H1 (cell line): ENCODE data around the gene VAT1L. TPM values are rescaled to one million over a fixed set of nuclear protein-coding genes. Genes with fewer than 3 reads are reported as not detected.

Experiments used
- CTCF ChIA-PET: fragments of 300-600 bp; sonication (Branson Sonifier 250); formaldehyde crosslinking; loops from one replicate; lab custom pipeline; 2021; ENCODE audit not compliant: partially characterized antibody; lab: Charles Lee
- POLR2A ChIA-PET: fragments of 300-600 bp; sonication (Branson Sonifier 250); formaldehyde crosslinking; loops from one replicate; lab custom pipeline; 2021; ENCODE audit warnings: inconsistent platforms; ENCODE audit not compliant: partially characterized antibody; lab: Charles Lee
- DNase-seq, 2 experiments: peaks; one replicate each; pipeline versions ENCODE4 v3.0.0 to v3.0.0-alpha.2; 2010 to 2022; ENCODE audit warnings: low spot score in 2 of 2, low read depth in 1 of 2, mixed read lengths in 1 of 2
- FAIRE-seq: peaks from 2 replicates; lab custom pipeline; 2011; peaks lifted over from hg19 to GRCh38; lab: Jason Lieb, UNC
- H2AFZ ChIP-seq: 2 replicates; pipeline ENCODE4 v1.8.1; 2012; ENCODE audit warnings: low read length, inconsistent platforms
- H2AK5ac ChIP-seq: 2 replicates; pipeline ENCODE4 v1.6.1; 2013; ENCODE audit warnings: low read depth, low read length
- H2BK120ac ChIP-seq: replicated peaks from 2 replicates; pipeline ENCODE3; 2013; ENCODE audit warnings: low read depth, low read length, inconsistent platforms
- H2BK12ac ChIP-seq: 2 replicates; pipeline ENCODE4 v1.6.1; 2013; ENCODE audit warnings: low read depth, low read length
- H2BK15ac ChIP-seq: 2 replicates; pipeline ENCODE4 v1.6.1; 2013; ENCODE audit warnings: low read length
- H2BK20ac ChIP-seq: 2 replicates; pipeline ENCODE4 v1.6.1; 2013; ENCODE audit warnings: low read length
- H2BK5ac ChIP-seq: 2 replicates; pipeline ENCODE4 v1.6.1; 2013; ENCODE audit warnings: low read depth, low read length
- H3K14ac ChIP-seq: 2 replicates; pipeline ENCODE4 v1.6.1; 2013; ENCODE audit warnings: inconsistent platforms; ENCODE audit not compliant: insufficient read length
- H3K18ac ChIP-seq: 2 replicates; pipeline ENCODE4 v1.6.1; 2013; ENCODE audit warnings: low read length; ENCODE audit errors: extremely low read depth
- H3K23ac ChIP-seq: 2 replicates; pipeline ENCODE4 v1.6.1; 2013; ENCODE audit warnings: inconsistent platforms; ENCODE audit not compliant: insufficient read length
- H3K23me2 ChIP-seq: 2 replicates; pipeline ENCODE4 v1.6.1; 2013; ENCODE audit warnings: low read depth, low read length
- H3K27ac ChIP-seq: 2 replicates; pipeline ENCODE4 v1.6.1; 2011; ENCODE audit warnings: low read depth, low read length, inconsistent platforms
- H3K27me3 ChIP-seq, 4 experiments: replicated peaks in 1 of 4; 1 replicate in 1 of 4; 2 replicates in 3 of 4; pipeline versions ENCODE4 v1.6.1 to v1.8.1; 2011 to 2013; ENCODE audit warnings: low read length in 3 of 4, mild to moderate bottlenecking in 3 of 4, inconsistent platforms in 2 of 4, mixed read lengths in 2 of 4, moderate library complexity in 1 of 4; ENCODE audit not compliant: control insufficient read depth in 3 of 4, insufficient read depth in 3 of 4; ENCODE audit errors: extremely low read depth in 1 of 4
- H3K36me3 ChIP-seq, 4 experiments: 2 replicates each; pipeline versions ENCODE4 v1.6.1 to v1.8.1; 2011 to 2013; ENCODE audit warnings: mild to moderate bottlenecking in 4 of 4, low read length in 3 of 4, moderate library complexity in 2 of 4, control low read depth in 1 of 4, inconsistent platforms in 1 of 4; ENCODE audit not compliant: insufficient read depth in 4 of 4, control insufficient read depth in 2 of 4
- H3K4ac ChIP-seq: replicated peaks from 2 replicates; pipeline ENCODE3; 2013; ENCODE audit warnings: low read length, low read depth, mixed read lengths, inconsistent platforms; ENCODE audit not compliant: insufficient read length
- H3K4me1 ChIP-seq, 4 experiments: replicated peaks in 1 of 4; 1 replicate in 1 of 4; 2 replicates in 3 of 4; pipeline versions ENCODE4 v1.6.1 to v1.8.1; 2011 to 2013; ENCODE audit warnings: low read length in 3 of 4, inconsistent platforms in 2 of 4, mixed read lengths in 1 of 4; ENCODE audit not compliant: insufficient read depth in 4 of 4, control insufficient read depth in 3 of 4
- H3K4me2 ChIP-seq, 2 experiments: 2 replicates each; pipeline versions ENCODE4 v1.6.1 to v1.8.1; 2011 to 2013; ENCODE audit warnings: low read depth in 2 of 2, low read length in 2 of 2, control low read depth in 1 of 2, inconsistent platforms in 1 of 2, mild to moderate bottlenecking in 1 of 2; ENCODE audit not compliant: insufficient read depth in 1 of 2
- H3K4me3 ChIP-seq, 4 experiments: fragments of 200-600, 300-600 bp in 1 of 4; sonication (generic), shearing (Covaris generic), sonication (Bioruptor Twin) in 1 of 4; 2 replicates each; pipeline versions ENCODE4 v1.5.1 to v1.8.1; 2011 to 2016; ENCODE audit warnings: low read length in 4 of 4, low read depth in 3 of 4, control low read depth in 2 of 4, inconsistent platforms in 2 of 4, mild to moderate bottlenecking in 2 of 4, mixed read lengths in 1 of 4, moderate library complexity in 1 of 4; ENCODE audit not compliant: insufficient read depth in 2 of 4; ENCODE audit errors: extremely low read depth in 1 of 4
- H3K56ac ChIP-seq: replicated peaks from 2 replicates; pipeline ENCODE3; 2013; ENCODE audit warnings: low read depth, mild to moderate bottlenecking, mixed read lengths, low read length, inconsistent platforms; ENCODE audit not compliant: insufficient read length
- H3K79me1 ChIP-seq: 2 replicates; pipeline ENCODE4 v1.6.1; 2013; ENCODE audit warnings: low read depth, low read length, control low read depth
- H3K79me2 ChIP-seq, 2 experiments: 2 replicates each; pipeline versions ENCODE4 v1.6.1 to v1.8.1; 2012 to 2013; ENCODE audit warnings: low read length in 2 of 2, mild to moderate bottlenecking in 2 of 2, inconsistent platforms in 1 of 2; ENCODE audit not compliant: insufficient read depth in 2 of 2, control insufficient read depth in 1 of 2
- H3K9ac ChIP-seq, 4 experiments: replicated peaks in 1 of 4; 1 replicate in 1 of 4; 2 replicates in 3 of 4; pipeline versions ENCODE4 v1.6.1 to v1.8.1; 2011 to 2013; ENCODE audit warnings: low read depth in 3 of 4, low read length in 3 of 4, control low read depth in 2 of 4, mild to moderate bottlenecking in 2 of 4, moderate library complexity in 2 of 4, inconsistent platforms in 1 of 4; ENCODE audit errors: extremely low read depth in 1 of 4
- H3K9me3 ChIP-seq, 2 experiments: 2 replicates each; pipeline versions ENCODE4 v1.6.1 to v1.8.1; 2012 to 2013; ENCODE audit warnings: mild to moderate bottlenecking in 2 of 2, moderate library complexity in 2 of 2, control low read depth in 1 of 2, inconsistent platforms in 1 of 2, low read depth in 1 of 2, low read length in 1 of 2, mixed read lengths in 1 of 2; ENCODE audit not compliant: insufficient read depth in 2 of 2
- H4K20me1 ChIP-seq, 2 experiments: replicated peaks in 1 of 2; 2 replicates each; pipeline versions ENCODE3 to v1.8.1; 2011 to 2013; ENCODE audit warnings: inconsistent platforms in 2 of 2, low read length in 2 of 2, mild to moderate bottlenecking in 1 of 2; ENCODE audit not compliant: insufficient read depth in 2 of 2, control insufficient read depth in 1 of 2
- H4K5ac ChIP-seq: 2 replicates; pipeline ENCODE4 v1.6.1; 2013; ENCODE audit warnings: low read length, low read depth, mixed read lengths, inconsistent platforms; ENCODE audit not compliant: insufficient read length
- H4K8ac ChIP-seq: 2 replicates; pipeline ENCODE4 v1.8.0; 2013; ENCODE audit warnings: mild to moderate bottlenecking, moderate library complexity, low read length, inconsistent platforms; ENCODE audit not compliant: insufficient read depth; ENCODE audit errors: extremely low read depth
- H4K91ac ChIP-seq: replicated peaks from 2 replicates; pipeline ENCODE3; 2013; ENCODE audit warnings: low read length, mixed read lengths, inconsistent platforms; ENCODE audit not compliant: insufficient read length
- EGR1 ChIP-seq: IDR thresholded peaks from 2 replicates; pipeline ENCODE4 v1.6.1; 2011; ENCODE audit warnings: low read depth, low read length, borderline replicate concordance
- GABPA ChIP-seq: IDR thresholded peaks from 2 replicates; pipeline ENCODE4 v1.6.1; 2011; ENCODE audit warnings: mild to moderate bottlenecking, low read length, moderate library complexity, borderline replicate concordance; ENCODE audit not compliant: insufficient read depth
- HDAC2 ChIP-seq, 2 experiments: fragments of 300-600 bp in 1 of 2; sonication (generic) in 1 of 2; IDR thresholded peaks; 2 replicates each; pipeline ENCODE4 v1.6.1; 2011 to 2012; ENCODE audit warnings: low read depth in 2 of 2, low read length in 2 of 2, mild to moderate bottlenecking in 2 of 2, moderate library complexity in 2 of 2, borderline replicate concordance in 1 of 2, inconsistent platforms in 1 of 2
- POLR2AphosphoS5 ChIP-seq: IDR thresholded peaks from 2 replicates; pipeline ENCODE4 v1.6.1; 2011; ENCODE audit warnings: low read depth, low read length
- SP4 ChIP-seq: IDR thresholded peaks from 2 replicates; pipeline ENCODE4 v1.6.1; 2012; ENCODE audit warnings: low read length, inconsistent platforms
- TEAD4 ChIP-seq: IDR thresholded peaks from 2 replicates; pipeline ENCODE4 v1.6.1; 2012; ENCODE audit warnings: low read depth, low read length, inconsistent platforms, mixed read lengths
- WGBS, 2 experiments: shearing (Covaris generic) in 1 of 2; methylation state at CpG; one replicate each; pipeline versions ENCODE4 v1.1.6 to v1.1.7; 2013 to 2015; ENCODE audit warnings: low lambda C conversion rate in 2 of 2, mixed read lengths in 2 of 2, inconsistent platforms in 1 of 2, low coverage in 1 of 2, missing lambda C conversion rate in 1 of 2; ENCODE audit not compliant: insufficient replicate concordance in 2 of 2, insufficient coverage in 1 of 2, insufficient read length in 1 of 2; ENCODE audit errors: extremely low coverage in 1 of 2, missing lambda C conversion rate in 1 of 2; 5-methylcytosine and 5-hydroxymethylcytosine counted together
- polyA plus RNA-seq, 7 experiments: library from polyadenylated mRNA; depleted of rRNA in 3 of 7; stranded (reverse) in 5 of 7; unstranded in 2 of 7; fragments of >200 nt in 5 of 7; fragments of 200-250 nt in 2 of 7; gene quantifications; 1 replicate in 5 of 7; 2 replicates in 1 of 7; 4 replicates in 1 of 7; pipeline versions ENCODE4 v1.2.1 to v1.2.3, GENCODE V29; 2011 to 2013; ENCODE audit warnings: missing spikeins in 2 of 7, mixed read lengths in 2 of 7
- total RNA-seq: library from RNA; stranded (reverse); fragmentation: NEBNext Ultra II Directional; extraction: Animal tissue kit (Norgen Biotek cat#: 25700); gene quantifications from 2 replicates; pipeline ENCODE4 v1.2.1, GENCODE V29; 2021

VAT1L gene
- total and polyA plus RNA-seq, 2 of the 8 experiments (the other 6 are each of a cell fraction or from before 2014, with no cell fraction given): 46.3 to 48.2 TPM

- Histone ChIP-seq H3K23ac (no peak overlapping the region), H2BK120ac (no peak overlapping the region), H2BK12ac (no peak overlapping the region), H2BK5ac (no peak overlapping the region), H2AK5ac (no peak overlapping the region), H3K4me3 (no peak overlapping the region), H3K23me2 (no peaks in the 10 kb centered on the region), H3K27ac (no peak overlapping the region), H3K27me3 (no peaks in the 10 kb centered on the region), H2AFZ (no peak overlapping the region; the same call in 1 of the 2 replicates), H3K4me2 (no peak overlapping the region), H2BK15ac (no peak overlapping the region), H3K79me2 (no peaks in the 10 kb centered on the region), H3K9ac (no peak overlapping the region), H3K4me1 (no peaks in the 10 kb centered on the region), H3K9me3 (no peaks in the 10 kb centered on the region), H2BK20ac (no peak overlapping the region), H3K56ac (no peak overlapping the region), H4K8ac (no peak overlapping the region), H3K14ac (no peak overlapping the region), H4K91ac (no peak overlapping the region), H3K79me1 (no peaks in the 10 kb centered on the region), H3K18ac (no peak overlapping the region), H3K36me3 (no peaks in the 10 kb centered on the region), H4K5ac (no peak overlapping the region), H3K4ac (no peak overlapping the region), H4K20me1 (no peaks in the 10 kb centered on the region)
- CTCF ChIA-PET: interaction anchor here (0.8 to 1.5 kb wide), 4 partner anchors 36 to 351 kb away, joined by 3 to 4 read pairs (median 3); partner anchors contain the start of gene WWOX
- WGBS, 2 experiments: 83 to 100% methylated on average over 1 to 7 of the region's 7 CpGs
- POLR2A ChIA-PET: no interaction called here
- FAIRE-seq (no peak), DNase-seq (no peak)
- no peak for TF ChIP-seq POLR2AphosphoS5
- TF ChIP-seq HDAC2 (IDR thresholded peaks at IDR 0.05; ENCODE audit: borderline replicate concordance in 1 of 2, low read depth in 2 of 2, low read length in 2 of 2): no peak
- no peak for TF ChIP-seq EGR1
- no peak for TF ChIP-seq GABPA
- no peak for TF ChIP-seq SP4
- no peak for TF ChIP-seq TEAD4
Measured at GRCh38 chr16:77748421-77749005, 39.9 kb upstream of the VAT1L start.
